Activated naive CD4-positive, alpha-beta T cell treated with anti-CD3 and anti-CD28 coated beads for 36 hours (primary cell): ENCODE data around the gene TOX3. TPM values are rescaled to one million over a fixed set of nuclear protein-coding genes. Genes with fewer than 3 reads are reported as not detected.

Source experiments
- CTCF ChIA-PET: fragments of 350-600 bp; sonication (Branson Sonifier 250); formaldehyde crosslinking; loops from one replicate; lab custom pipeline; 2021; ENCODE audit warnings: antibody characterized with exemption; lab: Charles Lee
- DNase-seq: peaks from one replicate; pipeline ENCODE4 v3.0.0-alpha.2; 2020
- H3K27ac Mint-ChIP-seq: one replicate; pipeline ENCODE4 v1.8.0; 2021; ENCODE audit warnings: mild to moderate bottlenecking, mixed read lengths
- H3K27me3 Mint-ChIP-seq: one replicate; pipeline ENCODE4 v1.8.0; 2021; ENCODE audit warnings: low read depth, mixed read lengths
- H3K36me3 Mint-ChIP-seq: one replicate; pipeline ENCODE4 v1.8.0; 2021; ENCODE audit warnings: low read depth, mixed read lengths
- H3K4me1 Mint-ChIP-seq: one replicate; pipeline ENCODE4 v1.8.0; 2021; ENCODE audit warnings: low read depth, mixed read lengths
- H3K4me3 Mint-ChIP-seq: one replicate; pipeline ENCODE4 v1.8.0; 2021; ENCODE audit warnings: mild to moderate bottlenecking, moderate library complexity, mixed read lengths
- H3K9me3 Mint-ChIP-seq: one replicate; pipeline ENCODE4 v1.8.0; 2021; ENCODE audit warnings: mixed read lengths
- intact Hi-C: fragments of 100-400 bp; cut with micrococcal nuclease; formaldehyde crosslinking; loops from one replicate; pipeline ENCODE4 v1.15.1; 2023
- total RNA-seq, 2 experiments: library from RNA; stranded (reverse); gene quantifications; one replicate each; pipeline ENCODE4 v1.2.3, GENCODE V29; 2021

TOX3 gene
- total RNA-seq, 2 experiments from 2014 or later: not detected

GRCh38 chr16:52467753-52468152, 79.2 kb downstream of the TOX3 start:
- Mint-ChIP-seq H3K4me1 (no peaks in the 10 kb centered on the region), H3K27ac (no peak overlapping the region), H3K9me3 (peaks cover 1% of the 10 kb centered on the region), H3K36me3 (no peaks in the 10 kb centered on the region), H3K27me3 (no peaks in the 10 kb centered on the region), H3K4me3 (no peak overlapping the region)
- intact Hi-C loops: no loop called here
- DNase-seq: no peak
- CTCF ChIA-PET: no interaction called here

GRCh38 chr16:52466994-52467393, 79.9 kb downstream of the TOX3 start:
- H3K4me1 Mint-ChIP-seq: no peaks in the 10 kb centered on the region
- CTCF ChIA-PET: no interaction called here
- H3K4me3 Mint-ChIP-seq: no peak overlapping the region
- no peak for DNase-seq
- H3K9me3 Mint-ChIP-seq: peaks cover 1% of the 10 kb centered on the region
- intact Hi-C loops: no loop called here
- no peaks in the 10 kb centered on the region for H3K27me3 Mint-ChIP-seq
- no peak overlapping the region for H3K27ac Mint-ChIP-seq
- H3K36me3 Mint-ChIP-seq: no peaks in the 10 kb centered on the region

GRCh38 chr16:52465711-52466267, 81.2 kb downstream of the TOX3 start:
- Mint-ChIP-seq H3K27ac (no peak overlapping the region), H3K9me3 (peaks cover 1% of the 10 kb centered on the region), H3K36me3 (no peaks in the 10 kb centered on the region), H3K4me1 (no peaks in the 10 kb centered on the region), H3K27me3 (no peaks in the 10 kb centered on the region), H3K4me3 (no peak overlapping the region)
- intact Hi-C loops: no loop called here
- no peak for DNase-seq
- CTCF ChIA-PET: no interaction called here

GRCh38 chr16:52463904-52464303, 83.0 kb downstream of the TOX3 start:
- CTCF ChIA-PET: no interaction called here
- Mint-ChIP-seq H3K4me3 (no peak overlapping the region), H3K9me3 (no peaks in the 10 kb centered on the region), H3K27me3 (no peaks in the 10 kb centered on the region), H3K27ac (no peak overlapping the region), H3K4me1 (no peaks in the 10 kb centered on the region), H3K36me3 (no peaks in the 10 kb centered on the region)
- intact Hi-C loops: no loop called here
- no peak for DNase-seq

- no peaks in the 10 kb centered on the region for H3K36me3 Mint-ChIP-seq
- intact Hi-C loops: no loop called here
- H3K9me3 Mint-ChIP-seq: no peaks in the 10 kb centered on the region
- H3K4me3 Mint-ChIP-seq: no peak overlapping the region
- H3K4me1 Mint-ChIP-seq: no peaks in the 10 kb centered on the region
- CTCF ChIA-PET: no interaction called here
- no peak overlapping the region for H3K27ac Mint-ChIP-seq
- no peak for DNase-seq
- no peaks in the 10 kb centered on the region for H3K27me3 Mint-ChIP-seq
These were observed 84.1 kb downstream of the TOX3 start for GRCh38 chr16:52462816-52463215.

GRCh38 chr16:52460639-52461178, 86.2 kb downstream of the TOX3 start:
- Mint-ChIP-seq H3K9me3 (no peaks in the 10 kb centered on the region), H3K27me3 (no peaks in the 10 kb centered on the region), H3K4me1 (no peaks in the 10 kb centered on the region), H3K27ac (no peak overlapping the region), H3K4me3 (no peak overlapping the region), H3K36me3 (no peaks in the 10 kb centered on the region)
- intact Hi-C loops: no loop called here
- CTCF ChIA-PET: interaction anchor here (0.6 kb wide), 1 partner anchor 329 kb away, joined by 4 read pairs; no protein-coding TSS in a partner anchor
- no peak for DNase-seq

GRCh38 chr16:52456368-52456767, 90.6 kb downstream of the TOX3 start:
- Mint-ChIP-seq H3K36me3 (no peaks in the 10 kb centered on the region), H3K4me1 (no peaks in the 10 kb centered on the region), H3K4me3 (no peak overlapping the region), H3K27ac (no peak overlapping the region), H3K27me3 (no peaks in the 10 kb centered on the region), H3K9me3 (no peaks in the 10 kb centered on the region)
- intact Hi-C loops: no loop called here
- no peak for DNase-seq
- CTCF ChIA-PET: no interaction called here

GRCh38 chr16:52455549-52456277, 91.2 kb downstream of the TOX3 start:
- CTCF ChIA-PET: no interaction called here
- H3K27me3 Mint-ChIP-seq: no peaks in the 10 kb centered on the region
- no peaks in the 10 kb centered on the region for H3K9me3 Mint-ChIP-seq
- intact Hi-C loops: no loop called here
- no peaks in the 10 kb centered on the region for H3K36me3 Mint-ChIP-seq
- no peak overlapping the region for H3K27ac Mint-ChIP-seq
- H3K4me1 Mint-ChIP-seq: no peaks in the 10 kb centered on the region
- DNase-seq: no peak
- H3K4me3 Mint-ChIP-seq: no peak overlapping the region

- Mint-ChIP-seq H3K4me3 (no peak overlapping the region), H3K4me1 (no peaks in the 10 kb centered on the region), H3K36me3 (no peaks in the 10 kb centered on the region), H3K27ac (no peak overlapping the region), H3K27me3 (no peaks in the 10 kb centered on the region), H3K9me3 (no peaks in the 10 kb centered on the region)
- CTCF ChIA-PET: no interaction called here
- no peak for DNase-seq
- intact Hi-C loops: no loop called here
These were observed 93.3 kb downstream of the TOX3 start for GRCh38 chr16:52453644-52454043.

GRCh38 chr16:52451971-52452421, 94.9 kb downstream of the TOX3 start:
- H3K36me3 Mint-ChIP-seq: no peaks in the 10 kb centered on the region
- no peaks in the 10 kb centered on the region for H3K9me3 Mint-ChIP-seq
- no peaks in the 10 kb centered on the region for H3K4me1 Mint-ChIP-seq
- CTCF ChIA-PET: no interaction called here
- H3K27ac Mint-ChIP-seq: no peak overlapping the region
- no peak overlapping the region for H3K4me3 Mint-ChIP-seq
- intact Hi-C loops: no loop called here
- no peak for DNase-seq
- no peaks in the 10 kb centered on the region for H3K27me3 Mint-ChIP-seq

GRCh38 chr16:52450916-52451315, 96.0 kb downstream of the TOX3 start:
- DNase-seq: no peak
- Mint-ChIP-seq H3K9me3 (no peaks in the 10 kb centered on the region), H3K4me3 (no peak overlapping the region), H3K36me3 (no peaks in the 10 kb centered on the region), H3K4me1 (no peaks in the 10 kb centered on the region), H3K27ac (no peak overlapping the region), H3K27me3 (no peaks in the 10 kb centered on the region)
- CTCF ChIA-PET: no interaction called here
- intact Hi-C loops: no loop called here

- Mint-ChIP-seq H3K27ac (no peak overlapping the region), H3K27me3 (no peaks in the 10 kb centered on the region), H3K9me3 (no peaks in the 10 kb centered on the region), H3K36me3 (no peaks in the 10 kb centered on the region), H3K4me1 (no peaks in the 10 kb centered on the region), H3K4me3 (no peak overlapping the region)
- intact Hi-C loops: no loop called here
- no peak for DNase-seq
- CTCF ChIA-PET: no interaction called here
These were observed 96.7 kb downstream of the TOX3 start for GRCh38 chr16:52450241-52450640.

- no peaks in the 10 kb centered on the region for H3K4me1 Mint-ChIP-seq
- CTCF ChIA-PET: no interaction called here
- no peaks in the 10 kb centered on the region for H3K9me3 Mint-ChIP-seq
- intact Hi-C loops: no loop called here
- no peak for DNase-seq
- no peaks in the 10 kb centered on the region for H3K27me3 Mint-ChIP-seq
- H3K36me3 Mint-ChIP-seq: no peaks in the 10 kb centered on the region
- H3K4me3 Mint-ChIP-seq: no peak overlapping the region
- H3K27ac Mint-ChIP-seq: no peak overlapping the region
These were observed 100.9 kb downstream of the TOX3 start for GRCh38 chr16:52446080-52446479.
